Left forelimb (tissue), 1 donor: Measurements from ENCODE around the gene METTL17.

ENCODE experiments used
- DNase-seq: peaks from one replicate; pipeline ENCODE4 v3.0.0-alpha.2; 2018; ENCODE audit warnings: low spot score

The METTL17 gene

GRCh38 chr14:21043387-21043973, 53.7 kb downstream of the METTL17 start:
- DNase-seq, result no peak

- DNase-seq, result no peak
Observed at GRCh38 chr14:21043974-21044618, 54.3 kb downstream of the METTL17 start.
